B cell (primary cell): ENCODE measurements around the gene BLM.

Source experiments
- CTCF ChIP-seq: fragments of 200-600 bp; IDR thresholded peaks from one replicate; pipeline ENCODE4 v1.8.0; 2022; ENCODE audit warnings: antibody characterized with exemption, mild to moderate bottlenecking
- EZH2 ChIP-seq: IDR thresholded peaks from 2 replicates; pipeline ENCODE4 v1.6.1; 2012; ENCODE audit warnings: borderline replicate concordance, low read depth, mild to moderate bottlenecking, moderate library complexity, low read length; ENCODE audit not compliant: insufficient read depth, poor library complexity, severe bottlenecking

GRCh38 chr15:90838139-90838538 lies 121.0 kb downstream of the BLM start:
- TF ChIP-seq CTCF (no peak), EZH2 (no peak)
